GM20000 (cell line): ENCODE results near the gene UTP14A.
A peak's percentile ranks its signal among the peaks of the same experiment; 100 is the strongest.

Experiments
- DNase-seq: peaks from one replicate; pipeline ENCODE4 v3.0.0; 2012; ENCODE audit warnings: low spot score
- CTCF ChIP-seq: IDR thresholded peaks from 2 replicates; pipeline ENCODE4 v1.5.1; 2012; ENCODE audit warnings: mild to moderate bottlenecking, control low read depth; ENCODE audit errors: extremely low read depth, missing control alignments

UTP14A gene

GRCh38 chrX:129958814-129959492, 53.0 kb downstream of the UTP14A start:
- no peak for DNase-seq
- no peak for TF ChIP-seq CTCF

- no peak for DNase-seq
- no peak for TF ChIP-seq CTCF
Measured at GRCh38 chrX:129959493-129959832, 53.5 kb downstream of the UTP14A start.

DNA sequence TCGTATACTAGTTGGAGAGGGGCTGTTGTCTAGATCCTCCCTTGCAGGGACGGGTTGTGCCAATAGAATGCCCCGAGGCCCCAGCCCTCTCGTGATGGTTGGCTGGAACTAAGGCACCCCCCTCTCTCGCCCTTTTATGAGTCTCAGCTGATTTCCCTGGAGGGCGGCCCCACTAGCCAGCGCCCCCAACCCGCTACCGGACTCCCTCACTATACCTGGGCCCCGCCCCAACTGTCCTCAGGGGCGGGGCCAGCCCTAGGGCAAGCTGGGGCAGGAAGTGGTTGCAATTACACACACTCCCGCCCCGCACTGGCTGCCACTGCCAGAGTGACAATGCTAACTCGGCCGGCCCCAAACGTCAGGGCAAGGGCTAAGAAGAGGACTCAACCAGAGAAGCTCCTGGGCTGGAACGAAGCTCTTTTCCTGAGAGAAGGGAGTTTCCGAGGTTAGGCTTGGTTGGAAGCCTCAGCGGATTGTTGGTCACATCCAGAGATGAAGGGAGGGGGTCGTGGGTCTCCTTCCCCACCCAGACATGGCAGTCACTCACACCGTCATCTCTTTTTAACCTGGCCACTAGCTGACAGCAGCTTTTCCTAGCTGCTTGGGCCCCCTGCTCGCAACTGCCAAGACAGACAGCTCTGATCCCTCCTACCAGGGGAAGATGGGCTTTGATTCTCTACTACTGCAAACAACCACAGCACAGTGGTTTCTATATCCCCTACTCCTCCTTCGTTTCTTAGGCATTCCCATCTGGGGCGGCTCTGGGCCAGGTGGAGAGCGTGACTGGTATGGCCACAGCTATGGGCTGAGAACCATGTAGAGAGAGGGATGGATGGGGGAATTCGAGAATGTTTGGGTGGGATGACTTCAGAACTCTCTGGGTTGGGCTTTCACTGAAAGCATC, 55.5 kb downstream of the UTP14A start:
- no peak for TF ChIP-seq CTCF
- peak; percentile 82 for DNase-seq

GRCh38 chrX:129963729-129964128, 57.8 kb downstream of the UTP14A start:
- TF ChIP-seq CTCF = no peak
- no peak for DNase-seq

- no peak for DNase-seq
- no peak for TF ChIP-seq CTCF
Measured at GRCh38 chrX:129965166-129965565, 59.2 kb downstream of the UTP14A start.

DNA sequence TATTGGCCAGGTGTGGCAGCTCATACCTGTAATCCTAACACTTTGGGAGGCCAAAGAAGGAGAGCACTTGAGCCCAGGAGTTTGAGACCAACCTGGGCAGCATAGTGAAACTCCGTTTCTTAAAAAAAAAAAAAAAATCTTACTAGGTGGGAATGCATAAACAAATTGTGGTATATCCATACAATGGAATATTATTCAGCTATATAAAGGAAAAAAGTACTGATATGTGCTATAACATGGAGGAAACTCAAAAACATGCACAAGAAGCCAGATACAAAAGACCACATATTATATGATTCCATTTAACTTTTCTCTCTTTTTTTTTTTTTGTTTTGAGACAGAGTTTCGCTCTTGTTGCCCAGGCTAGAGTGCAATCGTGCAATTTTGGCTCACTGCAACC, 63.0 kb downstream of the UTP14A start:
- TF ChIP-seq CTCF = no peak
- no peak for DNase-seq

- no peak for DNase-seq
- TF ChIP-seq CTCF = no peak
Measured at GRCh38 chrX:129976441-129976840, 70.5 kb downstream of the UTP14A start.
